ENCODE measurements around the gene KIF24.
"Not testable (repeated sequence)": the region's sequence is repeated elsewhere in the genome, so short reads cannot be mapped to it uniquely, and the experiment has no call there.

- TF ChIP-seq, protein P1, sequence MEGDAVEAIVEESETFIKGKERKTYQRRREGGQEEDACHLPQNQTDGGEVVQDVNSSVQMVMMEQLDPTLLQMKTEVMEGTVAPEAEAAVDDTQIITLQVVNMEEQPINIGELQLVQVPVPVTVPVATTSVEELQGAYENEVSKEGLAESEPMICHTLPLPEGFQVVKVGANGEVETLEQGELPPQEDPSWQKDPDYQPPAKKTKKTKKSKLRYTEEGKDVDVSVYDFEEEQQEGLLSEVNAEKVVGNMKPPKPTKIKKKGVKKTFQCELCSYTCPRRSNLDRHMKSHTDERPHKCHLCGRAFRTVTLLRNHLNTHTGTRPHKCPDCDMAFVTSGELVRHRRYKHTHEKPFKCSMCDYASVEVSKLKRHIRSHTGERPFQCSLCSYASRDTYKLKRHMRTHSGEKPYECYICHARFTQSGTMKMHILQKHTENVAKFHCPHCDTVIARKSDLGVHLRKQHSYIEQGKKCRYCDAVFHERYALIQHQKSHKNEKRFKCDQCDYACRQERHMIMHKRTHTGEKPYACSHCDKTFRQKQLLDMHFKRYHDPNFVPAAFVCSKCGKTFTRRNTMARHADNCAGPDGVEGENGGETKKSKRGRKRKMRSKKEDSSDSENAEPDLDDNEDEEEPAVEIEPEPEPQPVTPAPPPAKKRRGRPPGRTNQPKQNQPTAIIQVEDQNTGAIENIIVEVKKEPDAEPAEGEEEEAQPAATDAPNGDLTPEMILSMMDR (IDR thresholded peaks at IDR 0.05; ENCODE audit: low read depth, low read length): not testable (repeated sequence)
- TF ChIP-seq EZH2phosphoT487 (IDR thresholded peaks at IDR 0.05; ENCODE audit: low read depth): not testable (repeated sequence)
Observed at GRCh38 chr9:34338079-34338478, 9.0 kb upstream of the KIF24 start.

All from OCI-LY3 (cell line).